Measurements from ENCODE around the gene C1QTNF1. TPM values are rescaled to one million over a fixed set of nuclear protein-coding genes. Genes with fewer than 3 reads are reported as not detected.
A peak's percentile ranks its signal among the peaks of the same experiment; 100 is the strongest.

Gene C1QTNF1
- total RNA-seq, 2 experiments from 2014 or later: 0.12 to 0.14 TPM

- no peak overlapping the region for H3K27ac Mint-ChIP-seq
- DNase-seq: no peak
- no peaks in the 10 kb centered on the region for H3K27me3 Mint-ChIP-seq
- H3K4me3 Mint-ChIP-seq: no peak overlapping the region
- H3K36me3 Mint-ChIP-seq: no peaks in the 10 kb centered on the region
- H3K9me3 Mint-ChIP-seq: no peaks in the 10 kb centered on the region
- H3K4me1 Mint-ChIP-seq: peaks cover 1% of the 10 kb centered on the region
Observed at GRCh38 chr17:79034931-79035485, 11.0 kb downstream of the C1QTNF1 start.

GRCh38 chr17:79035686-79036085 is 11.7 kb downstream of the C1QTNF1 start:
- no peak overlapping the region for H3K4me3 Mint-ChIP-seq
- H3K4me1 Mint-ChIP-seq: peaks cover 1% of the 10 kb centered on the region
- H3K27ac Mint-ChIP-seq: no peak overlapping the region
- no peaks in the 10 kb centered on the region for H3K36me3 Mint-ChIP-seq
- no peak for DNase-seq
- H3K9me3 Mint-ChIP-seq: no peaks in the 10 kb centered on the region
- no peaks in the 10 kb centered on the region for H3K27me3 Mint-ChIP-seq

GRCh38 chr17:79036181-79036580 is 12.2 kb downstream of the C1QTNF1 start:
- H3K4me1 Mint-ChIP-seq: peaks cover 1% of the 10 kb centered on the region
- DNase-seq: no peak
- no peaks in the 10 kb centered on the region for H3K36me3 Mint-ChIP-seq
- H3K9me3 Mint-ChIP-seq: no peaks in the 10 kb centered on the region
- H3K27ac Mint-ChIP-seq: no peak overlapping the region
- H3K27me3 Mint-ChIP-seq: no peaks in the 10 kb centered on the region
- no peak overlapping the region for H3K4me3 Mint-ChIP-seq

- no peak for DNase-seq
- no peaks in the 10 kb centered on the region for H3K9me3 Mint-ChIP-seq
Observed at GRCh38 chr17:79036596-79036995, 12.6 kb downstream of the C1QTNF1 start.

GRCh38 chr17:79038545-79039135 is 14.7 kb downstream of the C1QTNF1 start:
- H3K27ac Mint-ChIP-seq: no peak overlapping the region
- peaks cover 1% of the 10 kb centered on the region for H3K4me1 Mint-ChIP-seq
- H3K4me3 Mint-ChIP-seq: no peak overlapping the region
- no peak for DNase-seq
- H3K9me3 Mint-ChIP-seq: no peaks in the 10 kb centered on the region
- H3K27me3 Mint-ChIP-seq: no peaks in the 10 kb centered on the region
- no peaks in the 10 kb centered on the region for H3K36me3 Mint-ChIP-seq

More at GRCh38 chr17:79036596-79036995, 12.6 kb downstream of the C1QTNF1 start:
- Mint-ChIP-seq H3K27ac (no peak overlapping the region), H3K27me3 (no peaks in the 10 kb centered on the region), H3K36me3 (no peaks in the 10 kb centered on the region), H3K4me3 (no peak overlapping the region), H3K4me1 (peaks cover 1% of the 10 kb centered on the region)

GRCh38 chr17:79039171-79039570 is 15.2 kb downstream of the C1QTNF1 start:
- H3K27ac Mint-ChIP-seq: no peak overlapping the region
- H3K4me1 Mint-ChIP-seq: peaks cover 1% of the 10 kb centered on the region
- H3K27me3 Mint-ChIP-seq: no peaks in the 10 kb centered on the region
- H3K36me3 Mint-ChIP-seq: no peaks in the 10 kb centered on the region
- no peak overlapping the region for H3K4me3 Mint-ChIP-seq
- no peak for DNase-seq
- no peaks in the 10 kb centered on the region for H3K9me3 Mint-ChIP-seq

- H3K4me1 Mint-ChIP-seq: peaks cover 1% of the 10 kb centered on the region
- no peak overlapping the region for H3K4me3 Mint-ChIP-seq
Observed at GRCh38 chr17:79039886-79040285, 15.9 kb downstream of the C1QTNF1 start.

GRCh38 chr17:79041041-79041570 is 17.1 kb downstream of the C1QTNF1 start:
- Mint-ChIP-seq H3K4me1 (peaks cover 3% of the 10 kb centered on the region), H3K9me3 (no peaks in the 10 kb centered on the region), H3K27ac (no peak overlapping the region), H3K27me3 (peaks cover 17% of the 10 kb centered on the region), H3K36me3 (no peaks in the 10 kb centered on the region), H3K4me3 (no peak overlapping the region)
- no peak for DNase-seq

More at GRCh38 chr17:79039886-79040285, 15.9 kb downstream of the C1QTNF1 start:
- no peak overlapping the region for H3K27ac Mint-ChIP-seq
- H3K36me3 Mint-ChIP-seq: no peaks in the 10 kb centered on the region
- H3K9me3 Mint-ChIP-seq: no peaks in the 10 kb centered on the region
- no peak for DNase-seq
- H3K27me3 Mint-ChIP-seq: peaks cover 7% of the 10 kb centered on the region

GRCh38 chr17:79041723-79042420 is 17.9 kb downstream of the C1QTNF1 start:
- peaks cover 17% of the 10 kb centered on the region for H3K27me3 Mint-ChIP-seq
- H3K27ac Mint-ChIP-seq: no peak overlapping the region
- H3K36me3 Mint-ChIP-seq: no peaks in the 10 kb centered on the region
- no peak overlapping the region for H3K4me3 Mint-ChIP-seq
- no peak for DNase-seq
- peaks cover 3% of the 10 kb centered on the region for H3K4me1 Mint-ChIP-seq
- H3K9me3 Mint-ChIP-seq: no peaks in the 10 kb centered on the region

- Mint-ChIP-seq H3K4me1 (peaks cover 3% of the 10 kb centered on the region), H3K27me3 (peaks cover 17% of the 10 kb centered on the region), H3K4me3 (no peak overlapping the region), H3K36me3 (no peaks in the 10 kb centered on the region), H3K9me3 (no peaks in the 10 kb centered on the region), H3K27ac (no peak overlapping the region)
- peak; percentile 58 for DNase-seq
Observed at GRCh38 chr17:79042421-79043190, 18.6 kb downstream of the C1QTNF1 start.

GRCh38 chr17:79043191-79043930 is 19.4 kb downstream of the C1QTNF1 start:
- Mint-ChIP-seq H3K36me3 (no peaks in the 10 kb centered on the region), H3K4me1 (peaks cover 3% of the 10 kb centered on the region), H3K4me3 (no peak overlapping the region), H3K27ac (no peak overlapping the region), H3K9me3 (no peaks in the 10 kb centered on the region), H3K27me3 (peaks cover 17% of the 10 kb centered on the region)
- no peak for DNase-seq

GRCh38 chr17:79043931-79044320 is 20.0 kb downstream of the C1QTNF1 start:
- Mint-ChIP-seq H3K36me3 (no peaks in the 10 kb centered on the region), H3K27me3 (peaks cover 17% of the 10 kb centered on the region), H3K9me3 (no peaks in the 10 kb centered on the region), H3K4me1 (peaks cover 1% of the 10 kb centered on the region), H3K4me3 (no peak overlapping the region), H3K27ac (no peak overlapping the region)
- DNase-seq: no peak

- H3K4me3 Mint-ChIP-seq: no peak overlapping the region
- H3K9me3 Mint-ChIP-seq: no peaks in the 10 kb centered on the region
- no peaks in the 10 kb centered on the region for H3K36me3 Mint-ChIP-seq
- H3K27me3 Mint-ChIP-seq: peaks cover 17% of the 10 kb centered on the region
- peaks cover 1% of the 10 kb centered on the region for H3K4me1 Mint-ChIP-seq
- no peak for DNase-seq
- no peak overlapping the region for H3K27ac Mint-ChIP-seq
Observed at GRCh38 chr17:79044462-79044861, 20.5 kb downstream of the C1QTNF1 start.

GRCh38 chr17:79045001-79045729 is 21.2 kb downstream of the C1QTNF1 start:
- Mint-ChIP-seq H3K4me3 (no peak overlapping the region), H3K4me1 (peaks cover 1% of the 10 kb centered on the region), H3K27ac (no peak overlapping the region), H3K27me3 (peaks cover 17% of the 10 kb centered on the region), H3K9me3 (no peaks in the 10 kb centered on the region), H3K36me3 (no peaks in the 10 kb centered on the region)
- no peak for DNase-seq
